Measurements from ENCODE around the gene TMEM132C.

The TMEM132C gene

GRCh38 chr12:128664501-128664900 is 397.5 kb downstream of the TMEM132C start:
- H2BK15ac ChIP-seq (ENCODE audit: low read depth, poor library complexity, severe bottlenecking), result no peak overlapping the region
- no peaks in the 10 kb centered on the region for H3K27me3 ChIP-seq (ENCODE audit: control insufficient read depth in 1 of 2, insufficient read depth in 1 of 2, low read length in 2 of 2)
- no peak overlapping the region for H2BK12ac ChIP-seq (ENCODE audit: low read length in 2 of 2)
- peaks cover 5% of the 10 kb centered on the region for H3K4me1 ChIP-seq (ENCODE audit: control insufficient read depth, insufficient read depth, low read depth, low read length)
- WGBS, result 84% methylated on average over 7 of the region's 9 CpGs
- no peak overlapping the region for H3K4me2 ChIP-seq (ENCODE audit: low read length, poor library complexity, severe bottlenecking)
- H3K9me3 ChIP-seq (ENCODE audit: control insufficient read depth, low read length), result peaks cover 13% of the 10 kb centered on the region
- no peak overlapping the region for H2AFZ ChIP-seq (ENCODE audit: low read depth, low read length)
- no peak overlapping the region for H2BK120ac ChIP-seq (ENCODE audit: low read depth, low read length)
- no peaks in the 10 kb centered on the region for H3K79me1 ChIP-seq (replicated peaks; ENCODE audit: low read length, poor library complexity, severe bottlenecking)
- H3K23ac ChIP-seq (ENCODE audit: low read length in 2 of 2), result no peak overlapping the region
- H3K36me3 ChIP-seq (ENCODE audit: control insufficient read depth in 1 of 2, insufficient read depth in 2 of 2, low read depth in 1 of 2, low read length in 2 of 2), result no peaks in the 10 kb centered on the region
- no peak overlapping the region for H3K27ac ChIP-seq (ENCODE audit: low read length, poor library complexity, severe bottlenecking)
- H3K4me3 ChIP-seq (ENCODE audit: insufficient read depth in 1 of 2, low read depth in 1 of 2, low read length in 2 of 2), result no peak overlapping the region
- H4K8ac ChIP-seq (ENCODE audit: low read length), result no peak overlapping the region
- DNase-seq, result no peak
- H3K9ac ChIP-seq (ENCODE audit: low read length), result no peak overlapping the region
- no peak overlapping the region for H4K91ac ChIP-seq (ENCODE audit: low read length)
- no peak overlapping the region for H3K4ac ChIP-seq (ENCODE audit: low read depth in 1 of 2, low read length in 2 of 2)
- H2AK5ac ChIP-seq (ENCODE audit: low read length, severe bottlenecking), result no peak overlapping the region
- H2BK5ac ChIP-seq (ENCODE audit: low read depth, low read length, poor library complexity, severe bottlenecking), result no peak overlapping the region
- no peak overlapping the region for H3K14ac ChIP-seq (ENCODE audit: low read length in 2 of 2)
- H3K18ac ChIP-seq (ENCODE audit: low read depth in 1 of 2, low read length in 2 of 2), result no peak overlapping the region

- H3K36me3 ChIP-seq (ENCODE audit: control insufficient read depth in 1 of 2, insufficient read depth in 2 of 2, low read depth in 1 of 2, low read length in 2 of 2), result no peaks in the 10 kb centered on the region
- H3K27ac ChIP-seq (ENCODE audit: low read length, poor library complexity, severe bottlenecking), result no peak overlapping the region
- no peak overlapping the region for H3K4me2 ChIP-seq (ENCODE audit: low read length, poor library complexity, severe bottlenecking)
- H3K4me3 ChIP-seq (ENCODE audit: insufficient read depth in 1 of 2, low read depth in 1 of 2, low read length in 2 of 2), result no peak overlapping the region
- H3K14ac ChIP-seq (ENCODE audit: low read length in 2 of 2), result no peak overlapping the region
- peaks cover 18% of the 10 kb centered on the region for H3K9me3 ChIP-seq (ENCODE audit: control insufficient read depth, low read length)
- WGBS, result 76% methylated on average over 5 of the region's 7 CpGs
- H3K79me1 ChIP-seq (replicated peaks; ENCODE audit: low read length, poor library complexity, severe bottlenecking), result no peaks in the 10 kb centered on the region
- no peak for DNase-seq
- H3K9ac ChIP-seq (ENCODE audit: low read length), result no peak overlapping the region
- H3K4ac ChIP-seq (ENCODE audit: low read depth in 1 of 2, low read length in 2 of 2), result no peak overlapping the region
- H4K8ac ChIP-seq (ENCODE audit: low read length), result no peak overlapping the region
- no peak overlapping the region for H2BK12ac ChIP-seq (ENCODE audit: low read length in 2 of 2)
- H3K23ac ChIP-seq (ENCODE audit: low read length in 2 of 2), result no peak overlapping the region
- H2BK15ac ChIP-seq (ENCODE audit: low read depth, poor library complexity, severe bottlenecking), result no peak overlapping the region
- H2AFZ ChIP-seq (ENCODE audit: low read depth, low read length), result no peak overlapping the region
- peaks cover 2% of the 10 kb centered on the region for H3K4me1 ChIP-seq (ENCODE audit: control insufficient read depth, insufficient read depth, low read depth, low read length)
- no peak overlapping the region for H3K18ac ChIP-seq (ENCODE audit: low read depth in 1 of 2, low read length in 2 of 2)
- no peak overlapping the region for H4K91ac ChIP-seq (ENCODE audit: low read length)
- H3K27me3 ChIP-seq (ENCODE audit: control insufficient read depth in 1 of 2, insufficient read depth in 1 of 2, low read length in 2 of 2), result no peaks in the 10 kb centered on the region
- H2BK120ac ChIP-seq (ENCODE audit: low read depth, low read length), result no peak overlapping the region
- H2BK5ac ChIP-seq (ENCODE audit: low read depth, low read length, poor library complexity, severe bottlenecking), result no peak overlapping the region
- no peak overlapping the region for H2AK5ac ChIP-seq (ENCODE audit: low read length, severe bottlenecking)
These were observed 400.2 kb downstream of the TMEM132C start for GRCh38 chr12:128667193-128667592.

- Histone ChIP-seq H2AK5ac (ENCODE audit: low read length, severe bottlenecking) (no peak overlapping the region), H2BK5ac (ENCODE audit: low read depth, low read length, poor library complexity, severe bottlenecking) (no peak overlapping the region), H2BK15ac (ENCODE audit: low read depth, poor library complexity, severe bottlenecking) (no peak overlapping the region)
These were observed 404.6 kb downstream of the TMEM132C start for GRCh38 chr12:128671528-128672042.

GRCh38 chr12:128672428-128672827 is 405.5 kb downstream of the TMEM132C start:
- H3K27me3 ChIP-seq (ENCODE audit: control insufficient read depth in 1 of 2, insufficient read depth in 1 of 2, low read length in 2 of 2), result no peaks in the 10 kb centered on the region

More at GRCh38 chr12:128671528-128672042, 404.6 kb downstream of the TMEM132C start:
- H3K23ac ChIP-seq (ENCODE audit: low read length in 2 of 2), result no peak overlapping the region
- H2BK12ac ChIP-seq (ENCODE audit: low read length in 2 of 2), result no peak overlapping the region
- no peak overlapping the region for H4K91ac ChIP-seq (ENCODE audit: low read length)
- H2BK120ac ChIP-seq (ENCODE audit: low read depth, low read length), result no peak overlapping the region
- no peak overlapping the region for H3K4me3 ChIP-seq (ENCODE audit: insufficient read depth in 1 of 2, low read depth in 1 of 2, low read length in 2 of 2)
- 82% methylated on average over 5 of the region's 5 CpGs for WGBS
- H3K18ac ChIP-seq (ENCODE audit: low read depth in 1 of 2, low read length in 2 of 2), result no peak overlapping the region
- no peaks in the 10 kb centered on the region for H3K36me3 ChIP-seq (ENCODE audit: control insufficient read depth in 1 of 2, insufficient read depth in 2 of 2, low read depth in 1 of 2, low read length in 2 of 2)
- no peaks in the 10 kb centered on the region for H3K27me3 ChIP-seq (ENCODE audit: control insufficient read depth in 1 of 2, insufficient read depth in 1 of 2, low read length in 2 of 2)
- H3K79me1 ChIP-seq (replicated peaks; ENCODE audit: low read length, poor library complexity, severe bottlenecking), result no peaks in the 10 kb centered on the region
- no peak for DNase-seq
- H3K4me1 ChIP-seq (ENCODE audit: control insufficient read depth, insufficient read depth, low read depth, low read length), result no peaks in the 10 kb centered on the region
- no peak overlapping the region for H3K9ac ChIP-seq (ENCODE audit: low read length)
- H3K4me2 ChIP-seq (ENCODE audit: low read length, poor library complexity, severe bottlenecking), result no peak overlapping the region
- no peak overlapping the region for H3K27ac ChIP-seq (ENCODE audit: low read length, poor library complexity, severe bottlenecking)
- no peak overlapping the region for H2AFZ ChIP-seq (ENCODE audit: low read depth, low read length)
- no peak overlapping the region for H3K4ac ChIP-seq (ENCODE audit: low read depth in 1 of 2, low read length in 2 of 2)
- H4K8ac ChIP-seq (ENCODE audit: low read length), result no peak overlapping the region
- peaks cover 6% of the 10 kb centered on the region for H3K9me3 ChIP-seq (ENCODE audit: control insufficient read depth, low read length)
- H3K14ac ChIP-seq (ENCODE audit: low read length in 2 of 2), result no peak overlapping the region

More at GRCh38 chr12:128672428-128672827, 405.5 kb downstream of the TMEM132C start:
- Histone ChIP-seq H3K36me3 (ENCODE audit: control insufficient read depth in 1 of 2, insufficient read depth in 2 of 2, low read depth in 1 of 2, low read length in 2 of 2) (no peaks in the 10 kb centered on the region), H3K79me1 (replicated peaks; ENCODE audit: low read length, poor library complexity, severe bottlenecking) (no peaks in the 10 kb centered on the region), H3K9ac (ENCODE audit: low read length) (no peak overlapping the region), H4K91ac (ENCODE audit: low read length) (peak overlapping the region; percentile 50), H2AK5ac (ENCODE audit: low read length, severe bottlenecking) (no peak overlapping the region), H2BK120ac (ENCODE audit: low read depth, low read length) (no peak overlapping the region), H3K27ac (ENCODE audit: low read length, poor library complexity, severe bottlenecking) (no peak overlapping the region), H3K4me3 (ENCODE audit: insufficient read depth in 1 of 2, low read depth in 1 of 2, low read length in 2 of 2) (no peak overlapping the region), H3K4me2 (ENCODE audit: low read length, poor library complexity, severe bottlenecking) (no peak overlapping the region), H2BK15ac (ENCODE audit: low read depth, poor library complexity, severe bottlenecking) (no peak overlapping the region), H3K4me1 (ENCODE audit: control insufficient read depth, insufficient read depth, low read depth, low read length) (no peaks in the 10 kb centered on the region), H3K4ac (ENCODE audit: low read depth in 1 of 2, low read length in 2 of 2) (no peak overlapping the region), H2AFZ (ENCODE audit: low read depth, low read length) (no peak overlapping the region), H3K14ac (ENCODE audit: low read length in 2 of 2) (no peak overlapping the region), H3K18ac (ENCODE audit: low read depth in 1 of 2, low read length in 2 of 2) (no peak overlapping the region), H3K23ac (ENCODE audit: low read length in 2 of 2) (no peak overlapping the region), H4K8ac (ENCODE audit: low read length) (no peak overlapping the region), H2BK12ac (ENCODE audit: low read length in 2 of 2) (no peak overlapping the region), H2BK5ac (ENCODE audit: low read depth, low read length, poor library complexity, severe bottlenecking) (no peak overlapping the region), H3K9me3 (ENCODE audit: control insufficient read depth, low read length) (peaks cover 6% of the 10 kb centered on the region)
- no peak for DNase-seq
